ENCODE results near the gene TTLL12.
A peak's percentile ranks its signal among the peaks of the same experiment; 100 is the strongest.

The TTLL12 gene

DNA sequence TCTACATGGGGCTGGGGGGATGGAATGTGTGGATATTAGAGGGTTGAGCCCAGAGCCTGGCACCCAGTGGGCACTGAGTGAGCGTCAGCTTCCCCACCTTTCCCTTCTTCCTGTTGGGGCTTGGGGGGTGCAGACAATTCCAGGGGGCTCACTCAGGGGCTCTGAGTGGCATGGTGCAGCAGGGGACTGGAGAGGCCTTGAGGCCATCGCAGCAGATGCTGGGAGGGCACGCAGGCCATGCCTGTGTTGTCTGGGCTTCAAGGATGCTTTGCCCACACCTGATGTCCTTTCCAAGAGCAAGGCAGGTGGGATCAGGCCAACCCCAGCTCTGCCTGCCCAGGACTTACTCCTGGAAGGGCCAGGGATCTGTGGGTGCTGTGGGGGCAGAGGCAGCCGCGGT, 11.2 kb upstream of the TTLL12 start:
- no peak for DNase-seq

DNA sequence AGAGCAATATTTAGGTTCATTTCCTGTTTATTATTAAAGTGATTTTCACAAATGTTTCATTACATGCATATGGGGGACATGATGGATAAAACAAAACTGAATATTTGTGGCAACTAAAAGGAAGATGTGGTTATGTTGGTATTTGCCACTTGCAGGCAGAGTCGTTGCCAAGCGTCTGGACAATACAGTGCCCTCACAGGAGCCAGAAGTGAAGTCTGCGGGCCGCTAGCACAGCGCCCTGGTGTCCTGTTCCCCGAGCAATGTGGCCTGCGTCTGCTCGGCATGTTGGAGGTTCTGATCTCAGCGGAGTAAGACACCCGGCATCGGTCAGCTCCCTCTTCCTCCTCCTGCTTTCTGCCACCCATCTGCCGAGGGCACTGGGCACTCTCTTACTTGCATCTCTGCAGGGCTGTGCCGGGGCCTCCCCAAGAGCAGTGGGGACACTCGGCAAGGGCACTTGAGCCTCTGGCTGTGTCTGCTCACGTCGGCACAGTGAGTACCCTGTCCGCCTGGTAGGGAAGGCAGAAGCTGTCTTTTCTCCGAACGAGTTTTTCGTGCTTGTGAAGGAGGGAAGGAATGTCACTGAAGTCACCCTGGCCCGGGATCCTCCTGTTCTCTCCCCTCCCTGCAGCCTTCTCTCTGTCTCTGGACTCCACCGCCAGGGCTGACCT, 10.5 kb upstream of the TTLL12 start:
- DNase-seq = no peak

GRCh38 chr22:43191831-43192230, 4.9 kb upstream of the TTLL12 start:
- DNase-seq = no peak

DNA sequence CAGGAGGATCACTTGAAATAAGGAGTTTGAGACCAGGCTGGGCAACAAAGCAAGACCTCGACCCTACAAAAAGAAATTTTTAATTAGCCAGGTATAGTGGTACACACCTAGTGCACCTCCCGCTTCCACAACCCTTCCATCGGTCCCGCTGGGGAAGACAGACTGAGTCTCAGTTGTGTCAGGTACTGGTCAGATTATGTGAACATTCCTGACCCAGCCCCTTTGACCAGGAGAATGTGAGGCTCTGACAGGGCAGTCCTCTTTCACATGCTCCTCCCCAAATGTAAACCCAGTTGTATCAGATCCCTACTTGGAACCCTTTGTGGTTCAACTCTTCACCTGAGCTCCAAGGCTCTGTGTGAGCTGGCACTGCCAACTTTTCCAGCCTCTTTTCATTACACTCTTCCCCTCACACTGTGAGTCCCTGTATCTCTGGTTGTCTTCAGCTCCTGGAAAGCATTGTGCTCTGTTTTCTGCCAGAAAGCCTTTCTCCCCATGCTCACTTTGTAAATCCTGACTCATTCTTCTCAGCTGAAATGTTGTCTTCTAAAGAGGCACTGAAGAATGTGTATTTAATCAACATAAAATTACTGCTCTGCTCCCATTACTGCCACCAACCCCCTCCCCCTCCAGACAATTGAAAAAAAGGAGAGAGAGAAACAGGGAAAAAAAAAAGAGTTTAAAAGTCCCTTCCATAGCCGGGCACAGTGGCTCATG, 2.1 kb upstream of the TTLL12 start:
- DNase-seq = no peak

DNA sequence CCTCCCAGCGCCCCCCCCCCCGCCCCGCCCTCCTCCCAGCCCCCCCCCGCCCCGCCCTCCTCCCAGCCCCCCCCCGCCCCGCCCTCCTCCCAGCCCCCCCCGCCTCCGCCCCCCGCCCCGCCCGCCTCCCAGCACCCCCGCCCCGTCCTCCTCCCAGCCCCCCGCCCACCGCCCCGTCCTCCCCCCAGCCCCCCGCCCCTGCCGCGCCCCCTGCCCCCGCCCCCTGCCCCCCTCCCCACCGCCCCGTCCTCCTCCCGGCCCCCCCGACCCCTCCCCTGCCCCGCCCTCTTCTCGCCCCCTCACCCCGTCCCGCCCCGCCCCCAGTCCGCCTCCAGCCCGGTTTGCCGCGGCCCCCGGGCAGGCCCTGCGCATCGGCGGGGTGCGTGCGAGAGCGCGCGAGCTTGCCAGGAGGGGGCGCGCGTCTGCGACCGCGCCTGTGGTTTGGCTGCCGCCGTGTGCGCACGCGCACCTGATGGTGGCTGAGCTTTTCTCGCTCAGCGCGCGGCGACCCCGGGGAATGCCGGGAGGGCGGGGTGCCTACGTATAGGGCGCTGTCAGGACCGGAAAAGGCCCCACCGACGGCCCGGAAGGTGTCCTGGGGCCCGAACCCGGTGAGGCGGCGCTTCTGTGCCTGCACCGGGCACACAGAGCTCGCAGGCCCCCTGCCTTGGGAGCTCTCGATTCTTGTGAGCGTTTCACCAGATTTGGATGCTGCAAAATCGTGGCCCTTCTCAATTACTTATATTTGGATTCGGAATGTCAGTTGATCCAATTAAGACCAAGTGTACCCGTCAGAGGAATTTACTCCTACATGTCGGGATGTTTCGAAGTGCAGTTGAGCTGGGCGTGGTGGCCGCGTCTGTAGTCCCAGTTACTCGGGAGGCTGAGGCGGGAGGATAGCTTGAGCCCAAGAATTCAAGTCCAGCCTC, 501 bp upstream of the TTLL12 start:
- peak; percentile 72 to 75 for DNase-seq

DNA sequence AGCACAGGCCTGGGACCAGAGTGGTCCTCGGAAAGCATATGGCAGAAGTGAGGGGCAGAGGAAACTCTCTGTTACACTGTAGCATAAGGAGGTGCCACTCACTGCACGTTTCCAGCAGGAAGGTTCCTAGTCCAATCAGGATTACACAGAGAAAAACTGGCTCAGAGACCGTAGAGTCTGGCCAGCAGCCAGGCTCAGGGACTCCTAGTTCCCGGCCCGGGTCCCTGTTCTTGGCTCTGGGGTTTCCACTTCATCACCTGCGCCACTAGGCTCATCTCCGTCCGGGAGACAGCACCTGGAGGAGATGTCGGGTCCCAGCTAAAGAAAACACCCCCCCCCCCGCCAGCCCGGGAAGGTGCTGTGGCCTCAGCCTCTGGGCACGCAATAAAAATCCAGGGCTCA, 1.1 kb downstream of the TTLL12 start:
- DNase-seq = peak in 1 of 2 experiments; percentile 8

- DNase-seq = no peak
Measured at GRCh38 chr22:43183496-43184277, 3.2 kb downstream of the TTLL12 start.

- DNase-seq = no peak
Measured at GRCh38 chr22:43182726-43183125, 4.2 kb downstream of the TTLL12 start.

DNA sequence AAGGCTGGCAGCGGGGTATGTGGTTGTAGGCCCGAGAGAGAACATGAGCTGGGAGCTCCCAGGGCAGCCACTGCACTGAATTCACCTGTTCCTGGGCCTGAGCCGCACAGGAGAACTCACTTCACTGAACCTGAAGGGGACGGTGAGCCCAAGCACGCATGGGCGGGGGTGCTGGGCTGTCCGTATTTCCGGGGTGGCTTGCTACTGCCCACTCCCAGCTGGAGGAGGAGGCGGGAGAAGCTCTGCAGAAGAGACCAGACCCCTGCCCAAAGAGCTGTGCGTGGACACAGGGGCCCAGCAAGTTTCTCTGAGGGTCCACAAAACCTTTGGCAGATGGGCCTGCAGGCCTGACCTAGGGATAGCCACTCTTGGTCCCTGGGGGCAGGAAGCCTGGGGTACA, 4.8 kb downstream of the TTLL12 start:
- DNase-seq = no peak

DNA sequence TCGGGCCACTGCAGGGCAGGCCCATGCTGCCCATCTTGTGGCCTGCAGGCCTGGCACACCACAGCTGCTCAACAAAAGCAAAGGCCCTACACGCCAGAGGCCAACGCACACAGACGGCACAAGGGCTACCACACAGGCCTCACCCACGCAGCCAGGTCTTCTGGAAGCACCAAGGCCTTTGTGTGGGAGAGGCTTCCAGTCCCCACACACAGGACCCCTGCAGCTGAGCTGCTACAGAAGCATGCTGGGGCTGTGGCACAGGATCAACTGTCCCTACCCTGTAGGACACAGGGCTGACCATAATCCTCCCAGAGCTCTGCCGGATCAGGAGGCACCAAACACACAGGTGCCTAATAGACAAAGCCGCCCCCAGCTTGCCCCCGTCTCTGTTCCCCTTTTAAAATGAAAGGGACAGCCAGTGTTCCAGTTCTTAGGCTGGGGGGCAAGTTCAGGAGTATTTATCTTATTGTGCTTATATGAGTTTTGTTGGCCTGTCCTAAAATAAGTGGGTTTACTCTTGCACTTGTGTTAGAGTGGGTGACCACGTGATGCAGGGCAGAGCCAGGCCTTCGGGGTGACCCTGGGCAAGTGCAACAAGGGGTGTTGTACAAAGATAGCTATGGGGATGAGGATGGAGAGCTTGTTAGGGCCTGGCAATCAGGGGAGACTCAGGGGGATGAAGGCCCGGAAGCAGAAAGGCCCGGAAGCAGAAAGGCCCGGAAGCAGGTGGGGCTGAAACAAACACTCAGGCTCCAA, 5.4 kb downstream of the TTLL12 start:
- no peak for DNase-seq

- no peak for DNase-seq
Measured at GRCh38 chr22:43180670-43181069, 6.3 kb downstream of the TTLL12 start.

DNA sequence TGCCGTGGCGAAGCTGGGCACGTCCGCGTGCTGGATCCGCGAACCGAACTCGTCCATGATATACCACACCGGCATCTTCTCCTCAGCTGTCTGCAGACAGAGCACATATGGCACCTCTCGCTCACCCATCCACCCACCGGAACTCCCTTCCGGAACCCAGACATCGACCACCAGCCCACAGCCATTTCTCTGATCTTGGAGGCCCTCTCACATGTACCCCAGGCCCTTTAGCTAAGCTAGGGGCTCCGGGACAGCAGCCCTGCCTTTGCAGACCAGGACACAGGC, 7.1 kb downstream of the TTLL12 start:
- no peak for DNase-seq

DNA sequence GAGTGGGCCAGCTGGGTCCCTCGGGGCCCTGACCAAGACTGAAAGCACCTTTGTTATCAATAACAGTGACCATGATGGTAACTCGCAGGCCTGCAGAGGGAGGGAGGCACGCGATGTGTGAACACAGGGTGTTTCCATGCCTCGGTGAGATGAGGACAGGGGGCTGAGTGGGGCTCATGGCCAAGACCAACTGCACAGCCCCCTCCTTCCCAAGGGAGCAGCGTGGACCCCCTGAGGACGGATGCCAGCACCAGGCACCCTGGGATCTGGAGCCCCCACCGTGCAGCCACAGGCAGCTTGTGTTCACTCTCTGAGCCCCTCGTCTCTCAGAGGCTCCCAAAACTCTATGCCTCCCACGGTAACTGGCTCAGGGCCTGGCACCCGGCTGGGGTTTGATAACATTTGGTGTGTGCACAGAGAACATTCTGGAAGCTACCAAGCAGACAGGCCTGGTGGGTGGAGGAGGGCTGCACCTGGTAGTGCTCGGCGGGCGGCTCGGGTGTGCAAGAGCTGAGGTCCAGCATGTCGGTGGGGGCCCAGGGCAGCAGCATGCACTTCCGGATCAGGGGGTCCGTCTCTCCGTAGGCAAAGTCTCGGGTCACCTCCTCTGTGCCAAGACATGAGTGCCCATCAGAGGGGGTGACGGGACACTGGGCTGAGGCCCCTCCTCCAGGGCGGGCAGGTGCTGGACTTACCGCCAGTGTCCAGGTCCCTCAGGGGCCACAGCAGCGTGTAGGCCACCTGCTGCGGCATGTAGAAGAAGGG, 7.6 kb downstream of the TTLL12 start:
- DNase-seq = no peak

- no peak for DNase-seq
Measured at GRCh38 chr22:43177479-43177878, 9.5 kb downstream of the TTLL12 start.

DNA sequence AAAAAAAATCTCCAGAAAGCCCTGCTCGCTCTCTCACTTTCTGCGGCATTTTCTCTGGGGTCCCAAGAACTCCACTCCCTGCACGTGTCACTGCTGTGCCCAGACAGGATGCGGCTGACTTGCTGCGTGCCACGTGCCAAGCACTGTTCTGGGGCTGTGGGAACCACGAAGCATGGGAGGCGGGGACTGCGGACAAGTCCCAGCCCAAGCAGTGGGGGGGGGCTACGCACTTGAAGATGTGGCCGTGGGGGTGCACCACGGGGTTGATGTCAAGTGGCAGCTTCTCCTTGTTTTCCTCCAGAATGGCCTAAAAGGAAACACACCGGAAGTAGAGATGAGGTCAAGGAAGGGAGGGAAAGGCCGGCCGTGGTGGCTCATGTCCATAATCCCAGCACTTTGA, 10.8 kb downstream of the TTLL12 start:
- no peak for DNase-seq

- DNase-seq = no peak
Measured at GRCh38 chr22:43174941-43175531, 11.9 kb downstream of the TTLL12 start.

DNA sequence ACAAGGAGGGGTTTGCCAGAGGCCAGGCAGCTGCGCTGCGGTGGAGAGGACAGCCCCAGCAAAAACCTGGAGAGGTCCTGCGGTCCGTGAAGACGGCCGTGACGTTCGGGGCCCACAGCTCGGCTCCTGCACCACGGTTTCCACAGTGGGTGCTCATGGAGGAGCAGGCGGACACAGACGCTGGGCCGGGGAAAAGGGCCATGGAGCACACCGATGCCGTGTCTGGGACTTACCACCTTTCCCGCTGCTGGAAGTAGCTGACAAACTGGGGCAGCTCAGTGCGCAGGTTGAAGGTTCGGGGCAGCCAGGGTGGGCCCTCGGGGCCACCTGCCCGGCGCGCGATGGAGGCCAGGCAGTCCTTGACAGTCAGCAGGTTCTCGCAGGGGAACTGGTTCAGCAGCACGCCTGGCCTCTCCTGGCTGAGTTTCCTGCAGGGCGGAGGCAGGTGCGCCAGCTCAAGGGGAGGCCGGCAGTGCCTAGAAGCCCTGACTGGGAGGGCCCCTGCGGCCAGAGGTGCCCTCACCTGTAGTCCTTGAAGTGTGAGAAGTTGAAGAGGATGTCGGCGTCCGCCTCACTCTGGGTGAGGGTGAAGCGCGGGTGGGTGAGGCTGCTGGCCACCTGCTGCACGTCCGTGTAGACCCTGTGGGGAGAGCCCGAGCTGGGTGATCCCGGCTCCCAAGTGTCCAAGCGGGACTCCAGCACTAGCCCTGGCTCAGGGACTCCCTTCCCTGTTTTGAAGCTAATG, 12.8 kb downstream of the TTLL12 start:
- DNase-seq = no peak

GRCh38 chr22:43173566-43173965, 13.4 kb downstream of the TTLL12 start:
- no peak for DNase-seq

GRCh38 chr22:43172191-43172590, 14.7 kb downstream of the TTLL12 start:
- no peak for DNase-seq

- no peak for DNase-seq
Measured at GRCh38 chr22:43171607-43172006, 15.3 kb downstream of the TTLL12 start.

All from NCI-H187 (cell line).